Gastrocnemius medialis (tissue), 4 donors: Measurements from ENCODE around the gene SLC18B1.

Experiments
- CTCF ChIP-seq, 5 experiments: fragments of 450-650 bp in 3 of 5; fragments of 200-600 bp in 2 of 5; sonication (generic) in 2 of 5; IDR thresholded peaks in 4 of 5; conservative IDR thresholded peaks in 1 of 5; 1 replicate in 4 of 5; 2 replicates in 1 of 5; pipeline ENCODE4 v1.5.1; 2016 to 2019; ENCODE audit warnings: antibody characterized with exemption in 5 of 5, mild to moderate bottlenecking in 3 of 5, moderate library complexity in 3 of 5
- POLR2A ChIP-seq, 2 donors: fragments of 450-650 bp; IDR thresholded peaks; one replicate each; pipeline ENCODE4 v1.6.1; 2017; ENCODE audit warnings: antibody characterized with exemption in 2 of 2, mild to moderate bottlenecking in 2 of 2, moderate library complexity in 2 of 2

GRCh38 chr6:132813173-132813856, 14.9 kb upstream of the SLC18B1 start:
- no peak for TF ChIP-seq POLR2A (IDR thresholded peaks at IDR 0.05)
- TF ChIP-seq CTCF (IDR thresholded peaks at IDR 0.05 in 4 of 5, conservative IDR thresholded peaks at IDR 0.05 in 1 of 5), result peak in 1 of 5 experiments; percentile 11
